OCI-LY1 (cell line): ENCODE results near the gene PLCXD3.

Experiments
- EZH2 ChIP-seq: fragments of 200-600 bp; sonication (generic), shearing (Covaris generic); IDR thresholded peaks from 2 replicates; pipeline ENCODE4 v1.8.0; 2017; ENCODE audit warnings: borderline replicate concordance, mixed run types, mild to moderate bottlenecking, antibody characterized with exemption, low read length, moderate library complexity, mixed read lengths
- TF ChIP-seq, protein P1 (sequence below): fragments of 200-600 bp; sonication (generic), shearing (Covaris generic); IDR thresholded peaks from 2 replicates; pipeline ENCODE4 v1.5.1; 2017; ENCODE audit warnings: mild to moderate bottlenecking, antibody characterized with exemption, low read length, moderate library complexity, mixed read lengths

DNA sequence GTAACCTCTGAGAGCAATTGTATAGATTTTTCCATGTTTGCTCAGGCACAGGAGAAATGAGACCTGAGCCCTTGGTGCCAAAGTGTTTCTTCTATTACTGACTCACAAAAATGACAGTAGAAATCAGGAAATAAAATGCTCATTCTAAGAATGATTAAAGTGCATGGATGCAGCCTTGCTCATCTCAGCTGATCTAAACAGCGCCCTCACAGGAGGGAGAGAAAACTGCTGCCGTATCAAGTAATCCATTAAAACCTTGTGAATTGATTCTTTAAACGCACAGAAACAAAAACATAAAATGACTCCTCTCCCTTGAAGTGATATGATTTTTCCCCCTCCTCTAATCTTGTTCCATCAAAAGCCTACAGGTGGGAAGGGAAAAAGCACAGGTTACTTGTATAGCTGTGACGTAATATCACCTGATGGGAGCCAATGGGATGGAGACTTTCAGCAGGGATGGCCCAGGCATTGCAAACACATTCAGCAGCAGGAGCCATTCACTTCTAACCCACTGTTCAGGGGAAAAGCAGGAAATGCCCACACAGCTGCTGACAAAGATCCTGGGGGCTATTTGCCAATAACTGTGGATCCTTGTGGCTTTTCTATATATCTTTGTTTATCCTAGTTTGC, 76.7 kb downstream of the PLCXD3 start:
- TF ChIP-seq, protein P1, sequence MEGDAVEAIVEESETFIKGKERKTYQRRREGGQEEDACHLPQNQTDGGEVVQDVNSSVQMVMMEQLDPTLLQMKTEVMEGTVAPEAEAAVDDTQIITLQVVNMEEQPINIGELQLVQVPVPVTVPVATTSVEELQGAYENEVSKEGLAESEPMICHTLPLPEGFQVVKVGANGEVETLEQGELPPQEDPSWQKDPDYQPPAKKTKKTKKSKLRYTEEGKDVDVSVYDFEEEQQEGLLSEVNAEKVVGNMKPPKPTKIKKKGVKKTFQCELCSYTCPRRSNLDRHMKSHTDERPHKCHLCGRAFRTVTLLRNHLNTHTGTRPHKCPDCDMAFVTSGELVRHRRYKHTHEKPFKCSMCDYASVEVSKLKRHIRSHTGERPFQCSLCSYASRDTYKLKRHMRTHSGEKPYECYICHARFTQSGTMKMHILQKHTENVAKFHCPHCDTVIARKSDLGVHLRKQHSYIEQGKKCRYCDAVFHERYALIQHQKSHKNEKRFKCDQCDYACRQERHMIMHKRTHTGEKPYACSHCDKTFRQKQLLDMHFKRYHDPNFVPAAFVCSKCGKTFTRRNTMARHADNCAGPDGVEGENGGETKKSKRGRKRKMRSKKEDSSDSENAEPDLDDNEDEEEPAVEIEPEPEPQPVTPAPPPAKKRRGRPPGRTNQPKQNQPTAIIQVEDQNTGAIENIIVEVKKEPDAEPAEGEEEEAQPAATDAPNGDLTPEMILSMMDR, result peak; percentile 53
- no peak for TF ChIP-seq EZH2
